Astrocyte (in vitro differentiated cells and primary cell): ENCODE measurements around the gene CPNE1. TPM values are rescaled to one million over a fixed set of nuclear protein-coding genes. Genes with fewer than 3 reads are reported as not detected.
"Not testable (repeated sequence)": the region's sequence is repeated elsewhere in the genome, so short reads cannot be mapped to it uniquely, and the experiment has no call there.

ENCODE experiments used
- DNase-seq: peaks from one replicate; pipeline ENCODE4 v3.0.0-alpha.2; 2010; ENCODE audit warnings: low read depth
- FAIRE-seq: peaks from 2 replicates; lab custom pipeline; 2011; peaks lifted over from hg19 to GRCh38; lab: Jason Lieb, UNC
- H2AFZ ChIP-seq: 2 replicates; pipeline ENCODE4 v1.6.0; 2012; ENCODE audit warnings: low read depth, low read length, inconsistent platforms
- H3K27ac ChIP-seq: 2 replicates; pipeline ENCODE4 v1.5.1; 2011; ENCODE audit warnings: low read depth, low read length, inconsistent platforms
- H3K27me3 ChIP-seq: 2 replicates; pipeline ENCODE4 v1.6.0; 2011; ENCODE audit warnings: low read length, inconsistent platforms; ENCODE audit not compliant: insufficient read depth
- H3K36me3 ChIP-seq: 2 replicates; pipeline ENCODE4 v1.5.1; 2011; ENCODE audit warnings: low read length, inconsistent platforms; ENCODE audit not compliant: insufficient read depth
- H3K4me1 ChIP-seq: 2 replicates; pipeline ENCODE4 v1.5.1; 2011; ENCODE audit warnings: low read length, inconsistent platforms; ENCODE audit not compliant: insufficient read depth
- H3K4me2 ChIP-seq: 2 replicates; pipeline ENCODE4 v1.6.0; 2012; ENCODE audit warnings: low read length, inconsistent platforms
- H3K4me3 ChIP-seq: 2 replicates; pipeline ENCODE4 v1.5.1; 2011; ENCODE audit warnings: low read depth, mild to moderate bottlenecking, low read length, inconsistent platforms; ENCODE audit not compliant: insufficient read depth
- H3K79me2 ChIP-seq: 2 replicates; pipeline ENCODE4 v1.6.0; 2012; ENCODE audit warnings: mild to moderate bottlenecking, low read length, inconsistent platforms; ENCODE audit not compliant: insufficient read depth
- H3K9ac ChIP-seq: 2 replicates; pipeline ENCODE4 v1.6.0; 2012; ENCODE audit warnings: mild to moderate bottlenecking, low read length, inconsistent platforms
- H3K9me3 ChIP-seq: 2 replicates; pipeline ENCODE4 v1.5.1; 2012; ENCODE audit warnings: low read depth, mild to moderate bottlenecking, low read length, inconsistent platforms; ENCODE audit not compliant: insufficient read depth
- H4K20me1 ChIP-seq: 2 replicates; pipeline ENCODE4 v1.6.0; 2012; ENCODE audit warnings: low read length, inconsistent platforms; ENCODE audit not compliant: insufficient read depth
- H3K27ac Mint-ChIP-seq: one replicate; pipeline ENCODE4 v1.8.0; 2021; ENCODE audit warnings: mild to moderate bottlenecking, mixed read lengths; ENCODE audit not compliant: unreplicated experiment
- H3K27me3 Mint-ChIP-seq: one replicate; pipeline ENCODE4 v1.8.0; 2021; ENCODE audit warnings: low read depth, mixed read lengths; ENCODE audit not compliant: unreplicated experiment
- H3K36me3 Mint-ChIP-seq: one replicate; pipeline ENCODE4 v1.8.0; 2021; ENCODE audit warnings: low read depth, mixed read lengths; ENCODE audit not compliant: unreplicated experiment
- H3K4me1 Mint-ChIP-seq: one replicate; pipeline ENCODE4 v1.8.0; 2021; ENCODE audit warnings: low read depth, mixed read lengths; ENCODE audit not compliant: unreplicated experiment
- H3K4me3 Mint-ChIP-seq: one replicate; pipeline ENCODE4 v1.8.0; 2021; ENCODE audit warnings: mild to moderate bottlenecking, moderate library complexity, mixed read lengths; ENCODE audit not compliant: unreplicated experiment
- H3K9me3 Mint-ChIP-seq: one replicate; pipeline ENCODE4 v1.8.0; 2021; ENCODE audit warnings: mild to moderate bottlenecking, mixed read lengths; ENCODE audit not compliant: unreplicated experiment
- EZH2 ChIP-seq: IDR thresholded peaks from 2 replicates; pipeline ENCODE4 v1.6.1; 2012; ENCODE audit warnings: mild to moderate bottlenecking, low read length, inconsistent platforms; ENCODE audit not compliant: insufficient read depth
- total RNA-seq: library from RNA; stranded (reverse); gene quantifications from 2 replicates; pipeline ENCODE4 v1.2.1, GENCODE V29; 2021
- TF ChIP-seq, protein P1 (sequence below): IDR thresholded peaks from 2 replicates; pipeline ENCODE4 v1.5.1; 2011; ENCODE audit warnings: low read depth, mild to moderate bottlenecking, inconsistent platforms, low read length, moderate library complexity; ENCODE audit not compliant: insufficient read depth

Gene CPNE1
- total RNA-seq, 1 donor from 2014 or later: 194 TPM

DNA sequence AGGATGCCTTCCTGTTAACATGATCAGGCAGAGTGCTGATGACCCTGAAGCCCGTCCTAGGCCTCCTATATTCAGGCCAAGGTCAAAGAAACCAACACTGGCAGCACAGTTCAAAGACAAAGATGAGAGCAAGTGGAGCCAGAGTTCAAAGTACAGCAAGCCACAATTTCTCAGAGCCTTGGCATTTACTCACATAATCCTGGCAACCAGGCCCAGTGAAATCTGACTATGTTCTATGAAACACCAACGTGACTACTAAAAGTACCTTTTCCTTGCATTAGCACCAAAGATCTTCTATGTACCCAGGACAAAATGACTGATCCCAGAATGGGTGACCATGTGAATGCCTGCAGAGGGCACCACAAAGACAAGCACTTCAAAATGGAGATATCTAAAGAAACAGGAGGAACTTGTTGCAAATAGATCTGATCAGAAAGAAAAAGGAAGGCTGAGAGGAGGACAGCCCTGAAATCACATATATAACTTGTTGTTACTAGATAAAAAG lies 30.6 kb upstream of the CPNE1 start:
- DNase-seq: no peak
- no peak overlapping the region for H2AFZ ChIP-seq
- H3K9ac ChIP-seq: no peak overlapping the region
- peaks cover 23% of the 10 kb centered on the region for H3K36me3 Mint-ChIP-seq
- H3K4me1 Mint-ChIP-seq: peaks cover 13% of the 10 kb centered on the region
- H3K4me2 ChIP-seq: no peak overlapping the region
- H3K36me3 ChIP-seq: peaks cover 2% of the 10 kb centered on the region
- peaks cover 14% of the 10 kb centered on the region for H4K20me1 ChIP-seq
- peaks cover 16% of the 10 kb centered on the region for H3K4me1 ChIP-seq
- H3K79me2 ChIP-seq: peaks cover 32% of the 10 kb centered on the region
- TF ChIP-seq EZH2: no peak
- TF ChIP-seq, protein P1, sequence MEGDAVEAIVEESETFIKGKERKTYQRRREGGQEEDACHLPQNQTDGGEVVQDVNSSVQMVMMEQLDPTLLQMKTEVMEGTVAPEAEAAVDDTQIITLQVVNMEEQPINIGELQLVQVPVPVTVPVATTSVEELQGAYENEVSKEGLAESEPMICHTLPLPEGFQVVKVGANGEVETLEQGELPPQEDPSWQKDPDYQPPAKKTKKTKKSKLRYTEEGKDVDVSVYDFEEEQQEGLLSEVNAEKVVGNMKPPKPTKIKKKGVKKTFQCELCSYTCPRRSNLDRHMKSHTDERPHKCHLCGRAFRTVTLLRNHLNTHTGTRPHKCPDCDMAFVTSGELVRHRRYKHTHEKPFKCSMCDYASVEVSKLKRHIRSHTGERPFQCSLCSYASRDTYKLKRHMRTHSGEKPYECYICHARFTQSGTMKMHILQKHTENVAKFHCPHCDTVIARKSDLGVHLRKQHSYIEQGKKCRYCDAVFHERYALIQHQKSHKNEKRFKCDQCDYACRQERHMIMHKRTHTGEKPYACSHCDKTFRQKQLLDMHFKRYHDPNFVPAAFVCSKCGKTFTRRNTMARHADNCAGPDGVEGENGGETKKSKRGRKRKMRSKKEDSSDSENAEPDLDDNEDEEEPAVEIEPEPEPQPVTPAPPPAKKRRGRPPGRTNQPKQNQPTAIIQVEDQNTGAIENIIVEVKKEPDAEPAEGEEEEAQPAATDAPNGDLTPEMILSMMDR: no peak
- H3K27ac Mint-ChIP-seq: no peak overlapping the region
- no peak overlapping the region for H3K27ac ChIP-seq
- H3K4me3 ChIP-seq: no peak overlapping the region
- no peaks in the 10 kb centered on the region for H3K9me3 ChIP-seq
- FAIRE-seq: no peak
- H3K9me3 Mint-ChIP-seq: no peaks in the 10 kb centered on the region
- H3K27me3 ChIP-seq: no peaks in the 10 kb centered on the region
- H3K27me3 Mint-ChIP-seq: no peaks in the 10 kb centered on the region
- H3K4me3 Mint-ChIP-seq: no peak overlapping the region

DNA sequence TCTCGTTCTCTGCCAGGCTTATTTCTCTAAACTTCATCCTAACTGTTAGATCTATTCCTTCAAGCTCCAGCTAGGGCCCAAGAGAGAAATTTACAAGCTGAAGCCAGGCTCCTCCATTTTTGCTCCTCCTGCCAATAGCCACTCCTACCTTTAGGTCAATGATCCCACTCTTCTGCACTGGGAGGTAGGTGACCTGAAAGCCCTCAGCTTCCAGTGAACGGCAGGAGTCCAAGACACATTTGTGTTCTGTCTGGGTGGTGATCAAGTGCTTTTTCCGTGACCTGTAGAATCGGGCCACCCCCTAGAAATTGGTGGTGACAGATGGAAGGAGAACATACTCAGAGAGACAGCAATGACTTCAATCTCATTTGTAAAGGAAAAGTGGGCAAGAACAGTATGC lies 25.6 kb upstream of the CPNE1 start:
- Mint-ChIP-seq H3K4me1 (no peaks in the 10 kb centered on the region), H3K9me3 (no peaks in the 10 kb centered on the region), H3K36me3 (peaks cover 22% of the 10 kb centered on the region), H3K4me3 (no peak overlapping the region), H3K27ac (no peak overlapping the region), H3K27me3 (no peaks in the 10 kb centered on the region)
- Histone ChIP-seq H3K9ac (no peak overlapping the region), H3K4me3 (no peak overlapping the region), H3K4me1 (no peaks in the 10 kb centered on the region), H3K27me3 (no peaks in the 10 kb centered on the region), H3K4me2 (no peak overlapping the region), H3K9me3 (no peaks in the 10 kb centered on the region), H3K27ac (no peak overlapping the region), H3K79me2 (no peaks in the 10 kb centered on the region), H4K20me1 (no peaks in the 10 kb centered on the region), H2AFZ (no peak overlapping the region), H3K36me3 (peaks cover 7% of the 10 kb centered on the region)
- DNase-seq: no peak
- no peak for TF ChIP-seq EZH2
- TF ChIP-seq, protein P1: no peak
- no peak for FAIRE-seq

DNA sequence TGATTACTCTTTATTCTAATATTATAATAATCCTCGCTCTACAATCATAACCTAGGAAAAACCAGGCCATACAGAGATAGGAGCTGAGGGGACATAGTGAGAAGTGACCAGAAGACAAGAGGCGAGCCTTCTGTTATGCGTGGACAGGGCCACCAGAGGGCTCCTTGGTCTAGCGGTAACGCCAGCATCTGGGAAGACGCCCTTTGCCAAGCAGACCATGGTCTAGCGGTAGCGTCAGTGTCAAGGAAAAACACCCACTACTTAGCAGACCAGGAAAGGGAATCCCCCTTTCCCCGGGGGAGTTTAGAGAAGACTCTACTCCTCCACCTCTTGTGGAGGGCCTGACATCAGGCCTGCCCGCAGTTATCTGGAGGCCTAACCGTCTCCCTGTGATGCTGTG lies 22.2 kb upstream of the CPNE1 start:
- FAIRE-seq, H3K27ac Mint-ChIP-seq: not testable (repeated sequence)
- H3K36me3 Mint-ChIP-seq: peaks cover 16% of the 10 kb centered on the region

DNA sequence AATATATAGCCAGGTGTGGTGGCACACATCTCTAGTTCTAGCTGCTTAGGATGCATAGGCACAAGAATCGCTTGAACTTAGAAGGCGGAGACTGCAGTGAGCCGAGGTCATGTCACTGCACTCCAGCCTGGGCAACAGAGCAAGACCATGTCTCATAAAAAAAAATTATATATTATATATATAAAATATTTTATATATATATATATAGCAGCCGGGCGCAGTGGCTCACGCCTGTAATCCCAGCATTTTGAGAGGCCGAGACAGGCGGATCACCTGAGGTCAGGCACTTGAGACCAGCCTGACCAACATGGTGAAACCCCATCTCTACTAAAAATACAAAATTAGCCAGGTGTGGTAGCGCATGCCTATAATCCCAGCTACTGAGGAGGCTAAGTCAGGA lies 20.7 kb upstream of the CPNE1 start:
- not testable (repeated sequence) for H2AFZ ChIP-seq, H3K36me3 ChIP-seq, H3K27me3 Mint-ChIP-seq, H3K27ac Mint-ChIP-seq, H3K27ac ChIP-seq, H3K4me2 ChIP-seq, FAIRE-seq, H4K20me1 ChIP-seq, H3K9me3 Mint-ChIP-seq, H3K27me3 ChIP-seq, H3K4me3 Mint-ChIP-seq, H3K9me3 ChIP-seq, H3K79me2 ChIP-seq, H3K4me1 ChIP-seq, H3K4me3 ChIP-seq, DNase-seq, H3K9ac ChIP-seq, H3K4me1 Mint-ChIP-seq
- peaks cover 19% of the 10 kb centered on the region for H3K36me3 Mint-ChIP-seq

More for the DNA sequence above, 22.2 kb upstream of the CPNE1 start:
- not testable (repeated sequence) for H3K27me3 Mint-ChIP-seq, H3K27ac ChIP-seq, H3K9ac ChIP-seq, H3K4me3 ChIP-seq, H3K9me3 ChIP-seq, H3K27me3 ChIP-seq, H3K36me3 ChIP-seq, H3K4me2 ChIP-seq, H4K20me1 ChIP-seq, H3K9me3 Mint-ChIP-seq, H3K4me1 ChIP-seq, H3K79me2 ChIP-seq, H3K4me1 Mint-ChIP-seq, DNase-seq, H2AFZ ChIP-seq, H3K4me3 Mint-ChIP-seq
